HG03060 (cell line): ENCODE data around the gene C3orf49.

ENCODE experiments used
- ATAC-seq: cut with Tn5 transposase; IDR thresholded peaks from one replicate; pipeline ENCODE4 v1.9.1; 2021; ENCODE audit warnings: low read depth, moderate number of reproducible peaks; ENCODE audit not compliant: unreplicated experiment

C3orf49 gene

GRCh38 chr3:63877737-63878393 lies 58.8 kb downstream of the C3orf49 start:
- no peak for ATAC-seq

- no peak for ATAC-seq
These were observed 59.4 kb downstream of the C3orf49 start for GRCh38 chr3:63878394-63879060.

GRCh38 chr3:63880653-63881052 lies 61.6 kb downstream of the C3orf49 start:
- no peak for ATAC-seq

- no peak for ATAC-seq
These were observed 67.8 kb downstream of the C3orf49 start for GRCh38 chr3:63886858-63887257.

- no peak for ATAC-seq
These were observed 72.4 kb downstream of the C3orf49 start for GRCh38 chr3:63891518-63891917.

- ATAC-seq: no peak
These were observed 73.8 kb downstream of the C3orf49 start for GRCh38 chr3:63892773-63893352.

GRCh38 chr3:63895422-63896189 lies 76.5 kb downstream of the C3orf49 start:
- no peak for ATAC-seq

- ATAC-seq: no peak
These were observed 77.4 kb downstream of the C3orf49 start for GRCh38 chr3:63896332-63897030.
